Measurements from ENCODE around the gene PLXNA2. TPM values are rescaled to one million over a fixed set of nuclear protein-coding genes. Genes with fewer than 3 reads are reported as not detected.

The PLXNA2 gene
- total and polyA plus RNA-seq, 2 of the 13 experiments (the other 11 are each of a cell fraction or from before 2014, with no cell fraction given) = 1.1 to 2.1 TPM

- TF ChIP-seq TAF1 (CRISPR knock-in tag; IDR thresholded peaks at IDR 0.05) (no peak), SOX6 (IDR thresholded peaks at IDR 0.05) (no peak), SOX6 (CRISPR knock-in tag; IDR thresholded peaks at IDR 0.05) (no peak), CHD2 (IDR thresholded peaks at IDR 0.05; ENCODE audit: low read depth, low read length) (no peak)
- TF ChIP-seq, protein P1, sequence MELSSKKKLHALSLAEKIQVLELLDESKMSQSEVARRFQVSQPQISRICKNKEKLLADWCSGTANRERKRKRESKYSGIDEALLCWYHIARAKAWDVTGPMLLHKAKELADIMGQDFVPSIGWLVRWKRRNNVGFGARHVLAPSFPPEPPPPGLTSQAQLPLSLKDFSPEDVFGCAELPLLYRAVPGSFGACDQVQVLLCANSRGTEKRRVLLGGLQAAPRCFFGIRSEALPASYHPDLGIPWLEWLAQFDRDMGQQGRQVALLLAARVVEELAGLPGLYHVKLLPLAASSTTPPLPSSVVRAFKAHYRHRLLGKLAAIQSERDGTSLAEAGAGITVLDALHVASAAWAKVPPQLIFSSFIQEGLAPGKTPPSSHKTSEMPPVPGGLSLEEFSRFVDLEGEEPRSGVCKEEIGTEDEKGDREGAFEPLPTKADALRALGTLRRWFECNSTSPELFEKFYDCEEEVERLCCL (CRISPR knock-in tag; IDR thresholded peaks at IDR 0.05; ENCODE audit: borderline replicate concordance) = no peak
Observed at GRCh38 chr1:208059409-208060001, 184.7 kb downstream of the PLXNA2 start (continued).

DNA sequence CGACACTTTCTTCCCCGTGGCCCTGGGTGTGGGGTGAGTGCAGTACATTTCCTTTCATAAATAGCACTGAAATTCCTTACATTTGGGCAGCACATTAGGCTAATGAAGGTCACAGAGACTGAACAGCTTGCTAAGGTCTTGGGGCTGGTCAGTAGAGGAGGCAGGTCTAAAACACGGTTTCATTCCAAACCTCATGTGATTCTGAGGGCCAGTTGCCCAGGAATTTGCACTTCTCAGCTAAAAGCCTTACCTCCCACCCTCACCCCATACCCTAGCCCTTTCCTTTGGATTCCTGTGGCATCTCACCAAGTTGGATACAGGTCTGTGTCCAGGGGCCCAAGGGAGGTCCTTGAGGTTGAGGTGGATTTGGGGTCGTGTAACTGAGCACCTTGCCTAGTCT, 185.4 kb downstream of the PLXNA2 start:
- no TSS peak for BruUV-seq (replicated peaks)
- in situ Hi-C loops (cut with HindIII; ENCODE audit: extremely low pct_ligation_motif_present, low pct_unique_long_range_greater_than_20kb) (no loop called here), intact Hi-C loops (cut with micrococcal nuclease; ENCODE audit: unreplicated experiment) (no loop called here)
- FAIRE-seq (no peak), DNase-seq (ENCODE audit: low spot score) (no peak), ATAC-seq (peak; percentile 15; the same call in 2 of the 3 replicates)
- H3K4me2 ChIP-seq (ENCODE audit: low read depth, low read length) = no peak overlapping the region
- H3K27me3 ChIP-seq (ENCODE audit: control insufficient read depth in 1 of 2, insufficient read depth in 2 of 2, low read length in 2 of 2) = no peaks in the 10 kb centered on the region
- H3K79me2 ChIP-seq (ENCODE audit: insufficient read depth, low read length) = no peaks in the 10 kb centered on the region
- peaks cover 13% of the 10 kb centered on the region for H3K4me1 ChIP-seq (ENCODE audit: insufficient read depth, low read length)
- H4K20me1 ChIP-seq (ENCODE audit: insufficient read depth, low read length) = no peaks in the 10 kb centered on the region
- TF ChIP-seq HNRNPUL1 (IDR thresholded peaks at IDR 0.05; ENCODE audit: low read depth, low read length) (no peak), FOXK2 (IDR thresholded peaks at IDR 0.05) (no peak), FLYWCH1 (CRISPR knock-in tag; IDR thresholded peaks at IDR 0.05) (no peak), MYC (CRISPR knock-in tag; IDR thresholded peaks at IDR 0.05; ENCODE audit: borderline replicate concordance) (no peak), NCOR1 (IDR thresholded peaks at IDR 0.05; ENCODE audit: borderline replicate concordance, low read length) (no peak), SRY (CRISPR knock-in tag; IDR thresholded peaks at IDR 0.05) (no peak), RBM22 (optimal IDR thresholded peaks at IDR 0.05; ENCODE audit: low read length) (no peak), TRAFD1 (CRISPR knock-in tag; IDR thresholded peaks at IDR 0.05; ENCODE audit: borderline replicate concordance) (no peak), AGO2 (optimal IDR thresholded peaks at IDR 0.05; ENCODE audit: low read depth, low read length) (no peak), ZNF557 (CRISPR knock-in tag; IDR thresholded peaks at IDR 0.05) (no peak), BCL6 (CRISPR knock-in tag; IDR thresholded peaks at IDR 0.05) (no peak), ZNF878 (CRISPR knock-in tag; IDR thresholded peaks at IDR 0.05) (no peak)
- TF ChIP-seq, protein P2, sequence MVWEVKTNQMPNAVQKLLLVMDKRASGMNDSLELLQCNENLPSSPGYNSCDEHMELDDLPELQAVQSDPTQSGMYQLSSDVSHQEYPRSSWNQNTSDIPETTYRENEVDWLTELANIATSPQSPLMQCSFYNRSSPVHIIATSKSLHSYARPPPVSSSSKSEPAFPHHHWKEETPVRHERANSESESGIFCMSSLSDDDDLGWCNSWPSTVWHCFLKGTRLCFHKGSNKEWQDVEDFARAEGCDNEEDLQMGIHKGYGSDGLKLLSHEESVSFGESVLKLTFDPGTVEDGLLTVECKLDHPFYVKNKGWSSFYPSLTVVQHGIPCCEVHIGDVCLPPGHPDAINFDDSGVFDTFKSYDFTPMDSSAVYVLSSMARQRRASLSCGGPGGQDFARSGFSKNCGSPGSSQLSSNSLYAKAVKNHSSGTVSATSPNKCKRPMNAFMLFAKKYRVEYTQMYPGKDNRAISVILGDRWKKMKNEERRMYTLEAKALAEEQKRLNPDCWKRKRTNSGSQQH (CRISPR knock-in tag; IDR thresholded peaks at IDR 0.05; ENCODE audit: low read depth) = no peak
- no peak overlapping the region for H3K4me3 ChIP-seq (replicated peaks in 1 of 3; ENCODE audit: insufficient read depth in 1 of 3, low read depth in 2 of 3, low read length in 3 of 3)
- ChIA-PET POLR2A (no interaction called here), CTCF (ENCODE audit: low intra/inter-chr PET ratio, low total read pairs) (no interaction called here)
- 57% methylated on average over 4 of the region's 4 CpGs for WGBS (ENCODE audit: low lambda C conversion rate)
- no peak overlapping the region for H2AFZ ChIP-seq (ENCODE audit: low read length)
- no peaks in the 10 kb centered on the region for H3K9me3 ChIP-seq (ENCODE audit: low read length)
- H3K9ac ChIP-seq (ENCODE audit: insufficient read depth, low read depth, low read length) = no peak overlapping the region
- no peak overlapping the region for H3K27ac ChIP-seq (ENCODE audit: extremely low read length, insufficient read depth, low read length)
- H3K36me3 ChIP-seq (replicated peaks in 1 of 2; ENCODE audit: control insufficient read depth in 1 of 2, insufficient read depth in 2 of 2, low read length in 2 of 2) = no peaks in the 10 kb centered on the region

All from HepG2 (cell line).